ENCODE data around the gene ACAA2. TPM values are rescaled to one million over a fixed set of nuclear protein-coding genes. Genes with fewer than 3 reads are reported as not detected.

The ACAA2 gene
- total RNA-seq, 2 donors from 2014 or later, result 42.8 to 44.8 TPM

DNA sequence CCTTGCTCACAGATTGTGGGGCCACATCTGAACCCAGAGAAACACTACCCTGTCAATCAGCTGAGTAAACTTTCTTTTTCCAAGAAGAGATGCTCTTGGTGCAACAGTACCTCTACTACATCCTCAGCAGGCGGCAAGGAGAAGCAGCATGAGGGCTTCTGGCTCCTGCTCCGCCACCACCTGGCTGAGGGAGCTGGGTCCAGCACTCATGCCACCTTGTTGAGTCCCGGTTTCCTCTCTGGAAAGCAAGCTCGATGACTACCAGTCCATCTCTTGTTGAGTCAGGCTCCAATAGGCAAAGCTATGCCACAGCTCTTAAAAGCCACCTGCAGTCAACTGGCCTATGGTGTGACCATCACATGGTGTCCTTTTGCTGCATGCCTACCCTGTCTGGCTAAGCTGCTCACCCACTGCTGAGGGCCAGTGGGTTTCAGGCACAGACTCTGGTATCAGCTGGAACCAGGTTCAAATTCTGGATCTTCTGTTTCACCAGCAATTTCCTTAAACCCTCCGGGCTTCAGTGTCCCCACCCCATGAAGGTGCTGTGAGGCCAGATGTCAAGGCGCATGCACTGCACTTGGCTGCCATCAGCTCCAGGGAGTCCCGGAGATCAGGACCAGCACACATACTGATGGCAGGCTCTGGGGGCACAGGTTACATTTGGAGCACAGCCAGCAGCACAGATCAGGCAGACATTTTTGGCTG, 42.5 kb upstream of the ACAA2 start:
- no peak for ATAC-seq
- Histone ChIP-seq H3K27ac (no peak overlapping the region), H3K4me3 (no peak overlapping the region), H3K36me3 (replicated peaks in 1 of 2; ENCODE audit: insufficient read depth in 1 of 2, low read depth in 2 of 2) (no peaks in the 10 kb centered on the region), H3K4me1 (peaks cover 21% of the 10 kb centered on the region), H3K27me3 (no peaks in the 10 kb centered on the region), H3K9me3 (no peaks in the 10 kb centered on the region)
- intact Hi-C loops (cut with DNase I), result loop anchor here (10.0 kb wide), 1 partner anchor 291 kb away; the partner anchor contains the start of gene LIPG
- DNase-seq, result no peak
- no peak for TF ChIP-seq POLR2A (IDR thresholded peaks at IDR 0.05)
- TF ChIP-seq, protein P1, sequence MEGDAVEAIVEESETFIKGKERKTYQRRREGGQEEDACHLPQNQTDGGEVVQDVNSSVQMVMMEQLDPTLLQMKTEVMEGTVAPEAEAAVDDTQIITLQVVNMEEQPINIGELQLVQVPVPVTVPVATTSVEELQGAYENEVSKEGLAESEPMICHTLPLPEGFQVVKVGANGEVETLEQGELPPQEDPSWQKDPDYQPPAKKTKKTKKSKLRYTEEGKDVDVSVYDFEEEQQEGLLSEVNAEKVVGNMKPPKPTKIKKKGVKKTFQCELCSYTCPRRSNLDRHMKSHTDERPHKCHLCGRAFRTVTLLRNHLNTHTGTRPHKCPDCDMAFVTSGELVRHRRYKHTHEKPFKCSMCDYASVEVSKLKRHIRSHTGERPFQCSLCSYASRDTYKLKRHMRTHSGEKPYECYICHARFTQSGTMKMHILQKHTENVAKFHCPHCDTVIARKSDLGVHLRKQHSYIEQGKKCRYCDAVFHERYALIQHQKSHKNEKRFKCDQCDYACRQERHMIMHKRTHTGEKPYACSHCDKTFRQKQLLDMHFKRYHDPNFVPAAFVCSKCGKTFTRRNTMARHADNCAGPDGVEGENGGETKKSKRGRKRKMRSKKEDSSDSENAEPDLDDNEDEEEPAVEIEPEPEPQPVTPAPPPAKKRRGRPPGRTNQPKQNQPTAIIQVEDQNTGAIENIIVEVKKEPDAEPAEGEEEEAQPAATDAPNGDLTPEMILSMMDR (IDR thresholded peaks at IDR 0.05), result no peak
- WGBS, 2 donors, result 97% methylated on average over 5 to 7 of the region's 7 CpGs

DNA sequence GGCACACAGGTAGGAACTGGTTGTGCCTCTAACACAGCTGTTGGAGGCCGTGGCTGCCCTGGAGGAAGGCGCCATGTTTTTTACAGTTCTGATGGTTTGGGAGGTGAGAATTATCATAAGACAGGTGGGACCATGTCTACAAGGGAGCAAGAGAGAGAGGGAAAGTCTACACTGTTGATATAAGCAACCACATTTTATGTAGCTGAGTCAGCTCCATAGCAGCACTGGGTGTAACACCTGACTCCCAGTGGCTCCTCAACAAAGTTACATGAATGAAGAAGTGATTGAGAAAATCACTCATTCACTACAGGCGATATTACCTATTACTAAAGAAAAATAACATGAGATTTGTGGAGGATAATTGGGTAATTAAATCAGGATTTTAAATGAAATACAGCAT, 41.3 kb upstream of the ACAA2 start:
- no peak for ATAC-seq
- H3K4me3 ChIP-seq, result no peak overlapping the region
- 97 to 100% methylated on average over 3 of the region's 3 CpGs for WGBS, 2 donors
- H3K9me3 ChIP-seq, result no peaks in the 10 kb centered on the region
- no peaks in the 10 kb centered on the region for H3K36me3 ChIP-seq (replicated peaks in 1 of 2; ENCODE audit: insufficient read depth in 1 of 2, low read depth in 2 of 2)
- H3K4me1 ChIP-seq, result peaks cover 16% of the 10 kb centered on the region
- no peaks in the 10 kb centered on the region for H3K27me3 ChIP-seq
- DNase-seq, result no peak
- H3K27ac ChIP-seq, result no peak overlapping the region
- no peak for TF ChIP-seq POLR2A (IDR thresholded peaks at IDR 0.05)
- TF ChIP-seq, protein P1 (IDR thresholded peaks at IDR 0.05), result no peak
- intact Hi-C loops (cut with DNase I), result loop anchor here (10.0 kb wide), 1 partner anchor 290 kb away; the partner anchor contains the start of gene LIPG

DNA sequence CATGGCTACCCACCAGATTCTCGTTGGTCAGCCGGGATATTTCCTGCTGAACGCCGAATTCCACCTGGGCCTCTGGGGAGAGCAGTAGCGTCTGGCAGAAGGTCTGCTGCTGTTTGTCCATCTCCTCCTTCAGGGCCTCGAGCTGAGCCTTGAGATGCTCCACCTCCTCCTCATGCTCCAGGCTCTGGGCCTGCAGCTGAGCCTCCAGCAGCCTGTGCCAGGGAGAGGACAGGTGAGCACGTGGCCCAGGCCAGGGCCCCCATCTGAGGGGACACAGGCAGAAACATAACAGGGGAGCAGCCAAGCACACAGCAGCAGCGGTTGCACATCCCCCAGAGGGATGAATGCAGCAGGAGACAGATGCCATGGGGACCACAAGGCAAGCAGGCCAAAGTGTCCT, 40.1 kb upstream of the ACAA2 start:
- peaks cover 4% of the 10 kb centered on the region for H3K4me1 ChIP-seq
- no peak overlapping the region for H3K27ac ChIP-seq
- H3K27me3 ChIP-seq, result no peaks in the 10 kb centered on the region
- TF ChIP-seq, protein P1 (IDR thresholded peaks at IDR 0.05), result no peak
- WGBS, 2 donors, result 90 to 100% methylated on average over 1 to 8 of the region's 8 CpGs
- intact Hi-C loops (cut with DNase I), result loop anchor here (10.0 kb wide), 1 partner anchor 289 kb away; the partner anchor contains the start of gene LIPG
- ATAC-seq (no peak), DNase-seq (no peak)
- no peak overlapping the region for H3K4me3 ChIP-seq
- H3K9me3 ChIP-seq, result no peaks in the 10 kb centered on the region
- no peaks in the 10 kb centered on the region for H3K36me3 ChIP-seq (replicated peaks in 1 of 2; ENCODE audit: insufficient read depth in 1 of 2, low read depth in 2 of 2)

DNA sequence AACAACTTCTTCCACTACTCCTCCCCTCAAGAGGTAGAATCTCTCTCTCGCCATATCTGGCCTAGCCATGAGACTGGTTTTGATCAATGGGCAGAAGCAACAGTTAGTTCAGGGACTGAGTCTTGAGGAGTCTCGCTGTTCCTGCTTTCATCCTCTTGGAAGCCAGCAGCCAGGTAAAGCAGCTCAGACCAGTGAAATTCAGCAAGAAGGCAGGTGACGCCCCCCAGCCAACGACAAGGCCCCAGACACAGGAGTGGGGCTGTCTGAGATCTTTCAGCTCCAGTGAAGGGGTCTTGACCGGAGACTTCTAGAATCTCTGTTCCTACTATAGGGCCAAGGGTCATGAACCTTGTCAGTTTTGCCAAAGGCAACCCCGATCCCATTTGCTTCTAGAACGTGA, 39.7 kb upstream of the ACAA2 start:
- TF ChIP-seq, protein P1 (IDR thresholded peaks at IDR 0.05), result no peak
- no peak for TF ChIP-seq POLR2A (IDR thresholded peaks at IDR 0.05)
- intact Hi-C loops (cut with DNase I), result loop anchor here (10.0 kb wide), 1 partner anchor 288 kb away; the partner anchor contains the start of gene LIPG
- WGBS, 2 donors, result 67 to 93% methylated on average over 4 to 7 of the region's 7 CpGs

DNA sequence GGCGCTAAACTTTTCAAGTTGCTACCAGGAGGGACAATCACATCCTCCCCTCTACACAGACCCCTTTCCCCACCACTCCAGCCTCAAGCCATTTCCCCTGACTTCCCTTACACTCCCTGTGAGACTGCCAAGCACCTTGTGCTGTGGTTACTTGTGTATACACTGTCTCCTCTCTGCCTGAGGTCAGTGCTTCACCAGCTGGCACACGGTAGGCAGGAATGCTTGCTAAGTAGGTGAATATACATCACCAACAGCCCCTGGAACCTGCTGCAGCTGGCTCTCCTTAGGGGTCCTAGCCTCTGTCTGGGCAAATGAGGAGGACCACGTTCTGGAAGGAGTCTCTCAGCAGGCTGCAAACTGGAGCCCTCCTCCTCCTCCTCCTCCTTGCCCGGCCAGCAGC, 38.3 kb upstream of the ACAA2 start:
- no peak for TF ChIP-seq POLR2A (IDR thresholded peaks at IDR 0.05)
- TF ChIP-seq, protein P1 (IDR thresholded peaks at IDR 0.05), result no peak
- Histone ChIP-seq H3K27me3 (no peaks in the 10 kb centered on the region), H3K27ac (no peak overlapping the region), H3K36me3 (replicated peaks in 1 of 2; ENCODE audit: insufficient read depth in 1 of 2, low read depth in 2 of 2) (peaks cover 0 to 2% of the 10 kb centered on the region in 2 donors), H3K9me3 (no peaks in the 10 kb centered on the region), H3K4me3 (no peak overlapping the region), H3K4me1 (no peaks in the 10 kb centered on the region)
- ATAC-seq, result no peak
- 83 to 85% methylated on average over 4 of the region's 4 CpGs for WGBS, 2 donors
- no peak for DNase-seq
- intact Hi-C loops (cut with DNase I), result loop anchor here (10.0 kb wide), 1 partner anchor 287 kb away; the partner anchor contains the start of gene LIPG

More for the DNA sequence above, 39.7 kb upstream of the ACAA2 start:
- DNase-seq, result no peak
- H3K4me3 ChIP-seq, result no peak overlapping the region
- no peaks in the 10 kb centered on the region for H3K4me1 ChIP-seq
- no peaks in the 10 kb centered on the region for H3K9me3 ChIP-seq
- no peak for ATAC-seq
- H3K36me3 ChIP-seq (replicated peaks in 1 of 2; ENCODE audit: insufficient read depth in 1 of 2, low read depth in 2 of 2), result no peaks in the 10 kb centered on the region
- H3K27ac ChIP-seq, result no peak overlapping the region
- H3K27me3 ChIP-seq, result no peaks in the 10 kb centered on the region
